ENCODE data around the gene CER1. TPM values are rescaled to one million over a fixed set of nuclear protein-coding genes. Genes with fewer than 3 reads are reported as not detected.

The CER1 gene
- total RNA-seq (2014; rRNA removed; shearing (Covaris generic)) = not detected in 2 replicates
- polyA plus RNA-seq (2014; cell fraction: nucleus; rRNA removed) = not detected in 2 replicates

- DNase-seq (ENCODE audit: extremely low read depth, low read depth) = no peak
Measured at GRCh38 chr9:14722391-14723035, at the start of gene CER1. CER1 (minus strand) TSS chr9:14722733; CDS start chr9:14722672, 61 bp downstream.

- no peak for DNase-seq (ENCODE audit: extremely low read depth, low read depth)
Measured at GRCh38 chr9:14770592-14770991, 48.1 kb upstream of the CER1 start.

GRCh38 chr9:14769230-14769571, 46.7 kb upstream of the CER1 start:
- peak; percentile 33 for DNase-seq (ENCODE audit: extremely low read depth, low read depth)

GRCh38 chr9:14768405-14769229, 46.1 kb upstream of the CER1 start:
- DNase-seq (ENCODE audit: extremely low read depth, low read depth) = peak; percentile 46

- DNase-seq (ENCODE audit: extremely low read depth, low read depth) = no peak
Measured at GRCh38 chr9:14766299-14766698, 43.8 kb upstream of the CER1 start.

- no peak for DNase-seq (ENCODE audit: extremely low read depth, low read depth)
Measured at GRCh38 chr9:14761584-14761983, 39.1 kb upstream of the CER1 start.

- DNase-seq (ENCODE audit: extremely low read depth, low read depth) = no peak
Measured at GRCh38 chr9:14760060-14760459, 37.5 kb upstream of the CER1 start.

GRCh38 chr9:14756291-14756690, 33.8 kb upstream of the CER1 start:
- no peak for DNase-seq (ENCODE audit: extremely low read depth, low read depth)

GRCh38 chr9:14752871-14753270, 30.3 kb upstream of the CER1 start:
- DNase-seq (ENCODE audit: extremely low read depth, low read depth) = no peak

- DNase-seq (ENCODE audit: extremely low read depth, low read depth) = no peak
Measured at GRCh38 chr9:14752271-14752670, 29.7 kb upstream of the CER1 start.

GRCh38 chr9:14750821-14751220, 28.3 kb upstream of the CER1 start:
- no peak for DNase-seq (ENCODE audit: extremely low read depth, low read depth)

GRCh38 chr9:14749741-14750211, 27.2 kb upstream of the CER1 start:
- no peak for DNase-seq (ENCODE audit: extremely low read depth, low read depth)

GRCh38 chr9:14748373-14748772, 25.8 kb upstream of the CER1 start:
- DNase-seq (ENCODE audit: extremely low read depth, low read depth) = no peak

- DNase-seq (ENCODE audit: extremely low read depth, low read depth) = no peak
Measured at GRCh38 chr9:14747111-14747510, 24.6 kb upstream of the CER1 start.

- DNase-seq (ENCODE audit: extremely low read depth, low read depth) = no peak
Measured at GRCh38 chr9:14746626-14747025, 24.1 kb upstream of the CER1 start.

- DNase-seq (ENCODE audit: extremely low read depth, low read depth) = no peak
Measured at GRCh38 chr9:14744768-14745167, 22.2 kb upstream of the CER1 start.

GRCh38 chr9:14741369-14741768, 18.8 kb upstream of the CER1 start:
- no peak for DNase-seq (ENCODE audit: extremely low read depth, low read depth)

- DNase-seq (ENCODE audit: extremely low read depth, low read depth) = no peak
Measured at GRCh38 chr9:14733133-14733532, 10.6 kb upstream of the CER1 start.

- DNase-seq (ENCODE audit: extremely low read depth, low read depth) = no peak
Measured at GRCh38 chr9:14731294-14731981, 8.9 kb upstream of the CER1 start.

GRCh38 chr9:14730461-14730898, 7.9 kb upstream of the CER1 start:
- no peak for DNase-seq (ENCODE audit: extremely low read depth, low read depth)

GRCh38 chr9:14723301-14723700, 768 bp upstream of the CER1 start:
- DNase-seq (ENCODE audit: extremely low read depth, low read depth) = no peak
